HG02763 (cell line): ENCODE measurements around the gene GPR148.
A peak's percentile ranks its signal among the peaks of the same experiment; 100 is the strongest.
"Not testable (repeated sequence)": the region's sequence is repeated elsewhere in the genome, so short reads cannot be mapped to it uniquely, and the experiment has no call there.

Source experiments
- ATAC-seq: cut with Tn5 transposase; IDR thresholded peaks from one replicate; pipeline ENCODE4 v1.9.1; 2021; ENCODE audit warnings: mild to moderate bottlenecking, moderate library complexity; ENCODE audit not compliant: unreplicated experiment

GPR148 gene

GRCh38 chr2:130728549-130729316 lies at the start of gene GPR148:
TSS of gene GPR148 (plus strand) at chr2:130729070. CDS start at chr2:130729152, 82 bp downstream.
- no peak for ATAC-seq

GRCh38 chr2:130692041-130692770 lies 36.7 kb upstream of the GPR148 start:
- ATAC-seq: not testable (repeated sequence)

- not testable (repeated sequence) for ATAC-seq
These were observed 35.4 kb upstream of the GPR148 start for GRCh38 chr2:130693474-130693873.

- not testable (repeated sequence) for ATAC-seq
These were observed 25.6 kb upstream of the GPR148 start for GRCh38 chr2:130703250-130703649.

- ATAC-seq: not testable (repeated sequence)
These were observed 14.1 kb upstream of the GPR148 start for GRCh38 chr2:130714795-130715194.

GRCh38 chr2:130720036-130720435 lies 8.8 kb upstream of the GPR148 start:
- no peak for ATAC-seq

- no peak for ATAC-seq
These were observed 8.3 kb upstream of the GPR148 start for GRCh38 chr2:130720528-130720927.

GRCh38 chr2:130724455-130724854 lies 4.4 kb upstream of the GPR148 start:
- ATAC-seq: no peak

- ATAC-seq: no peak
These were observed 2.2 kb upstream of the GPR148 start for GRCh38 chr2:130726614-130727180.

- peak; percentile 92 for ATAC-seq
These were observed 1.5 kb upstream of the GPR148 start for GRCh38 chr2:130727286-130727924.

- ATAC-seq: no peak
These were observed 839 bp upstream of the GPR148 start for GRCh38 chr2:130728007-130728454.

- ATAC-seq: no peak
These were observed 741 bp downstream of the GPR148 start for GRCh38 chr2:130729322-130730299.

- ATAC-seq: not testable (repeated sequence)
These were observed 3.4 kb downstream of the GPR148 start for GRCh38 chr2:130732257-130732656.

- no peak for ATAC-seq
These were observed 6.3 kb downstream of the GPR148 start for GRCh38 chr2:130735200-130735599.

- ATAC-seq: no peak
These were observed 7.6 kb downstream of the GPR148 start for GRCh38 chr2:130736487-130736886.

GRCh38 chr2:130737592-130737991 lies 8.7 kb downstream of the GPR148 start:
- ATAC-seq: no peak

GRCh38 chr2:130740671-130741070 lies 11.8 kb downstream of the GPR148 start:
- ATAC-seq: no peak

GRCh38 chr2:130743278-130743677 lies 14.4 kb downstream of the GPR148 start:
- no peak for ATAC-seq

- no peak for ATAC-seq
These were observed 15.6 kb downstream of the GPR148 start for GRCh38 chr2:130744287-130745117.
